Cardiac muscle cell (in vitro differentiated cells and primary cell): ENCODE measurements around the gene MED28. TPM values are rescaled to one million over a fixed set of nuclear protein-coding genes. Genes with fewer than 3 reads are reported as not detected.
"Not testable (repeated sequence)": the region's sequence is repeated elsewhere in the genome, so short reads cannot be mapped to it uniquely, and the experiment has no call there.

Experiments
- DNase-seq, 2 donors: peaks; one replicate each; pipeline versions ENCODE4 v3.0.0 to v3.0.0-alpha.2; 2010 to 2017; ENCODE audit warnings: low read depth in 1 of 2, low spot score in 1 of 2
- H3K27ac ChIP-seq: fragments of 200-600 bp; sonication (generic); 2 replicates; pipeline ENCODE4 v1.5.1; 2016
- H3K27me3 ChIP-seq: fragments of 200-600 bp; sonication (generic); 2 replicates; pipeline ENCODE4 v1.6.0; 2016; ENCODE audit warnings: control low read depth
- H3K36me3 ChIP-seq: fragments of 200-600 bp; sonication (generic); 2 replicates; pipeline ENCODE4 v1.5.1; 2016; ENCODE audit warnings: control low read depth
- H3K4me1 ChIP-seq: fragments of 200-600 bp; sonication (generic); 2 replicates; pipeline ENCODE4 v1.8.1; 2017; ENCODE audit warnings: low read depth, mild to moderate bottlenecking, mixed run types
- H3K4me3 ChIP-seq: fragments of 200-600 bp; sonication (generic); 2 replicates; pipeline ENCODE4 v1.5.1; 2016; ENCODE audit warnings: mild to moderate bottlenecking
- H3K9me3 ChIP-seq: fragments of 200-600 bp; sonication (generic); 2 replicates; pipeline ENCODE4 v1.5.1; 2017; ENCODE audit warnings: low read depth, mild to moderate bottlenecking, control low read depth
- CTCF ChIP-seq: IDR thresholded peaks from 2 replicates; pipeline ENCODE4 v1.5.1; 2012; ENCODE audit warnings: low read depth, mild to moderate bottlenecking, low read length
- polyA plus RNA-seq: library from polyadenylated mRNA; unstranded; fragments of >200 nt; fragmentation: Nextera tagmentation; extraction: Ambion mirVana; gene quantifications from 2 replicates; pipeline ENCODE4 v1.2.1, GENCODE V29; 2016
- total RNA-seq: library from RNA; depleted of rRNA; stranded (reverse); fragments of >200 nt; gene quantifications from 2 replicates; pipeline ENCODE4 v1.2.3, GENCODE V29; 2016

Gene MED28
- total RNA-seq = 20.1 and 20.5 TPM in 2 replicates
- polyA plus RNA-seq = 60.2 and 71.5 TPM in 2 replicates

GRCh38 chr4:17614416-17615299, at the start of gene MED28:
TSS of gene MED28 (plus strand) at chr4:17614641. CDS start at chr4:17614655, 14 bp downstream.
- peak within 1 kb of the TSS; percentile 88 for H3K27ac ChIP-seq
- peaks cover 3% of the 10 kb centered on the region for H3K36me3 ChIP-seq
- TF ChIP-seq CTCF = no peak
- H3K4me1 ChIP-seq = peaks cover 7% of the 10 kb centered on the region
- no peaks in the 10 kb centered on the region for H3K9me3 ChIP-seq
- peak; percentile 96 to 99 for DNase-seq
- H3K4me3 ChIP-seq = peak within 1 kb of the TSS; percentile 99
- no peaks in the 10 kb centered on the region for H3K27me3 ChIP-seq

- TF ChIP-seq CTCF = no peak
- Histone ChIP-seq H3K4me1 (no peaks in the 10 kb centered on the region), H3K36me3 (no peaks in the 10 kb centered on the region), H3K27me3 (no peaks in the 10 kb centered on the region), H3K27ac (no peak overlapping the region), H3K9me3 (no peaks in the 10 kb centered on the region), H3K4me3 (no peak overlapping the region)
- DNase-seq = no peak
These were observed 48.6 kb upstream of the MED28 start for GRCh38 chr4:17565846-17566245.

- Histone ChIP-seq H3K4me3 (no peak overlapping the region), H3K4me1 (no peaks in the 10 kb centered on the region), H3K9me3 (no peaks in the 10 kb centered on the region), H3K27me3 (no peaks in the 10 kb centered on the region), H3K36me3 (no peaks in the 10 kb centered on the region), H3K27ac (no peak overlapping the region)
- DNase-seq = no peak
- TF ChIP-seq CTCF = no peak
These were observed 47.2 kb upstream of the MED28 start for GRCh38 chr4:17567271-17567670.

- no peak for DNase-seq
- H3K36me3 ChIP-seq = no peaks in the 10 kb centered on the region
- H3K27me3 ChIP-seq = no peaks in the 10 kb centered on the region
- no peak for TF ChIP-seq CTCF
- peaks cover 4% of the 10 kb centered on the region for H3K4me1 ChIP-seq
- H3K27ac ChIP-seq = no peak overlapping the region
- H3K4me3 ChIP-seq = no peak overlapping the region
- no peaks in the 10 kb centered on the region for H3K9me3 ChIP-seq
These were observed 40.2 kb upstream of the MED28 start for GRCh38 chr4:17574206-17574605.

- not testable (repeated sequence) for H3K27ac ChIP-seq, H3K27me3 ChIP-seq, H3K36me3 ChIP-seq, DNase-seq, H3K4me3 ChIP-seq, H3K9me3 ChIP-seq, H3K4me1 ChIP-seq
These were observed 39.3 kb upstream of the MED28 start for GRCh38 chr4:17575177-17575576.

GRCh38 chr4:17576932-17577664, 37.3 kb upstream of the MED28 start, which contains the start of gene LAP3:
TSS of gene LAP3 (plus strand) at chr4:17577198. CDS start at chr4:17577466, 268 bp downstream.
- Histone ChIP-seq H3K27ac (peak within 1 kb of the TSS; percentile 84), H3K4me3 (peak within 1 kb of the TSS; percentile 60)

More at GRCh38 chr4:17576932-17577664, 37.3 kb upstream of the MED28 start, which contains the start of gene LAP3:
- Histone ChIP-seq H3K27me3 (no peaks in the 10 kb centered on the region), H3K9me3 (no peaks in the 10 kb centered on the region), H3K4me1 (peaks cover 4% of the 10 kb centered on the region), H3K36me3 (peaks cover 12% of the 10 kb centered on the region)
- DNase-seq = peak; percentile 97 to 98
- TF ChIP-seq CTCF = no peak
